Measurements from ENCODE around the gene TTC23.

DNA sequence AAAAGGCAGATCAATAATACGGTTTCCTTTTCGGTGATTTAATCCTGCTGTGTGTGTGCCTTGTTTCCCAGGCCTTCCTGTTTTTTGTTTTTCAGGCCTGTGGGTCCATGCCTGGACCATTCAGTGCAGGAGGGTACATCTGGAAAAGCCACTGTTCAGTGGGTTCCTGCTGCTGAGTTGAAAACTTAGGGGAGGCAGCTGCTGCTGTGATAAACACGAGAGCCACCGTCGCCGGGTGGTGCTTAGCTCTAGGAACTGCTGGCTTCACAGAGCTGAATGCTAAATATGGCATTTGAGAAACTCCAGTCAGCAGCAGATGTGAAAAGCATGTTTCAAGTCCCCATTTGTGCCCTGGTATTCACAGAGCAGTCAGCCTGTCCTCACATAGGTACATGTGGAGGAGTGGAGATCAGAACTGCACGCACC is 100.5 kb downstream of the TTC23 start:
- TF ChIP-seq TAF1 (IDR thresholded peaks at IDR 0.05; ENCODE audit: borderline replicate concordance, insufficient read depth, low read length) (no peak), SIN3A (IDR thresholded peaks at IDR 0.05; ENCODE audit: borderline replicate concordance, insufficient read depth, low read length) (no peak), POLR2AphosphoS5 (IDR thresholded peaks at IDR 0.05; ENCODE audit: low read depth, low read length) (no peak)

Data from PFSK-1 (cell line).